Transverse colon (tissue), 3 donors: Measurements from ENCODE around the gene PLPP7.

Experiments used
- EP300 ChIP-seq: sonication (generic); formaldehyde crosslinking; IDR thresholded peaks from one replicate; pipeline ENCODE4 v1.6.1; 2017; ENCODE audit warnings: antibody characterized with exemption, low read depth
- POLR2A ChIP-seq: fragments of 450-650 bp; IDR thresholded peaks from one replicate; pipeline ENCODE4 v1.6.1; 2016; ENCODE audit warnings: antibody characterized with exemption, mild to moderate bottlenecking, moderate library complexity
- TF ChIP-seq, protein P1 (sequence below), 5 experiments: fragments of 200-600 bp in 3 of 5; fragments of 450-650 bp in 2 of 5; sonication (generic) in 3 of 5; IDR thresholded peaks; 1 replicate in 2 of 5; 2 replicates in 3 of 5; pipeline ENCODE4 v1.5.1; 2016 to 2017; ENCODE audit warnings: antibody characterized with exemption in 5 of 5, inconsistent platforms in 3 of 5, mild to moderate bottlenecking in 2 of 5, moderate library complexity in 1 of 5

DNA sequence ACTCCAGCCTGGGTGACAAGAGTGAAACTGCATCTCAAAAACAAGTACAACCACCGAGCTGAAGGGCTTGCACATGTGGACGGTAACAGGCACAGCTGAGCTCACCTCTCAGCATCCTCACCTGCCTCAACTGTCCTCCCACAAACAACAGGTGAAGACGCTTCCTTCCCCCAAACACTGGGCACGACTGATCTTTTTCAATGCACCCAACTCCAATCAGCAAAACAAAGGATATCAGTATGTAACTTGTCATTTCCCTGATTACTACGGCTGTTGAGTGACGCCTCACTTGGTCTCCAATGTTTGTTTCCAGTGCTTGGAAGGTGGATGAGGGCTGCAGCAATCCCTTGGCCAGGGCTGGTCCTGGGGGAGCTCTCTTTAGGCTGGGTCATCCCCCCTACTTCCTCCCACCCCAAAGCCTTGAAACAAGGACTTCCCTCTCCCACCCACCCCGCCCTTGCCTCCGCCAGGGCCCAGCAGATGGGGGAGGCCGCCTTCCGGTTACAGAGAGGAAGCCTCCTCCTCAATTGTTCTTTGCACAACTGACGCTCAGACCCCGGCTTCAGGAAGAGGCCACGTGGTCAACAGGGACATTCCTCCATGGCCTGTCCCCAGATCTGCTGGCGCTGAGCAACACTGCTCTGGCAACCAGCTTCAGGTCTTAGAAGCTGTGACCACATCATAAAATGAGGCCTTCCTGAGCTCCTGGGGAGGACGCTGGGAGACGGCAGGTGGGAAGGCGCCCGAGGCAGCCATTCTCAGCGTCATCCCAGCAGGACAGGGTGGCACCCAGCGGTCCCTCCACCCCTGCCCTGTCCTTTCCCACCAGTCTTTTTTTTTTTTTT lies 19.1 kb upstream of the PLPP7 start:
- TF ChIP-seq POLR2A (peak; percentile 35), EP300 (no peak)
- TF ChIP-seq, protein P1, sequence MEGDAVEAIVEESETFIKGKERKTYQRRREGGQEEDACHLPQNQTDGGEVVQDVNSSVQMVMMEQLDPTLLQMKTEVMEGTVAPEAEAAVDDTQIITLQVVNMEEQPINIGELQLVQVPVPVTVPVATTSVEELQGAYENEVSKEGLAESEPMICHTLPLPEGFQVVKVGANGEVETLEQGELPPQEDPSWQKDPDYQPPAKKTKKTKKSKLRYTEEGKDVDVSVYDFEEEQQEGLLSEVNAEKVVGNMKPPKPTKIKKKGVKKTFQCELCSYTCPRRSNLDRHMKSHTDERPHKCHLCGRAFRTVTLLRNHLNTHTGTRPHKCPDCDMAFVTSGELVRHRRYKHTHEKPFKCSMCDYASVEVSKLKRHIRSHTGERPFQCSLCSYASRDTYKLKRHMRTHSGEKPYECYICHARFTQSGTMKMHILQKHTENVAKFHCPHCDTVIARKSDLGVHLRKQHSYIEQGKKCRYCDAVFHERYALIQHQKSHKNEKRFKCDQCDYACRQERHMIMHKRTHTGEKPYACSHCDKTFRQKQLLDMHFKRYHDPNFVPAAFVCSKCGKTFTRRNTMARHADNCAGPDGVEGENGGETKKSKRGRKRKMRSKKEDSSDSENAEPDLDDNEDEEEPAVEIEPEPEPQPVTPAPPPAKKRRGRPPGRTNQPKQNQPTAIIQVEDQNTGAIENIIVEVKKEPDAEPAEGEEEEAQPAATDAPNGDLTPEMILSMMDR (IDR thresholded peaks at IDR 0.05) = no peak
